ENCODE results near the gene DCC.

DNA sequence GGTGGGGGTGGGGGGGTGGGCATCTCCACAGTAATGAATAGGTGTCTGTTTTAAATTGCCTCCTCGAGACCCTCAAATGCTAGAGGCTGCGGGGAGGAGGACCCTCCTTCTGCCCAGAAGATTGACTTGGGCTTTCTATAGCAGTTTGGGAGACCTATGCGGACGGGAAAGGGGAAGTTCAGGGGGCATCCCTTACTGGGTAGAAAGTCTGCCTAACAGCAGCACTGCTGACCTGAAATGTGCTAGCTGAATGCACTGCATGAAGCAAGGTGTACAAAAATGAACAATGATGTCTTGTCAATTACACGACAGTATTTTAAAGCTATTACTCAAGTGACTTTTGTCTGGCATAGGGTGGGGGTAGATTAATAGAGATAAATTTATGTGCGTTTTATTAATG lies 2.5 kb downstream of the DCC start:
- TF ChIP-seq POLR2A (IDR thresholded peaks at IDR 0.05) = no peak
- TF ChIP-seq, protein P1, sequence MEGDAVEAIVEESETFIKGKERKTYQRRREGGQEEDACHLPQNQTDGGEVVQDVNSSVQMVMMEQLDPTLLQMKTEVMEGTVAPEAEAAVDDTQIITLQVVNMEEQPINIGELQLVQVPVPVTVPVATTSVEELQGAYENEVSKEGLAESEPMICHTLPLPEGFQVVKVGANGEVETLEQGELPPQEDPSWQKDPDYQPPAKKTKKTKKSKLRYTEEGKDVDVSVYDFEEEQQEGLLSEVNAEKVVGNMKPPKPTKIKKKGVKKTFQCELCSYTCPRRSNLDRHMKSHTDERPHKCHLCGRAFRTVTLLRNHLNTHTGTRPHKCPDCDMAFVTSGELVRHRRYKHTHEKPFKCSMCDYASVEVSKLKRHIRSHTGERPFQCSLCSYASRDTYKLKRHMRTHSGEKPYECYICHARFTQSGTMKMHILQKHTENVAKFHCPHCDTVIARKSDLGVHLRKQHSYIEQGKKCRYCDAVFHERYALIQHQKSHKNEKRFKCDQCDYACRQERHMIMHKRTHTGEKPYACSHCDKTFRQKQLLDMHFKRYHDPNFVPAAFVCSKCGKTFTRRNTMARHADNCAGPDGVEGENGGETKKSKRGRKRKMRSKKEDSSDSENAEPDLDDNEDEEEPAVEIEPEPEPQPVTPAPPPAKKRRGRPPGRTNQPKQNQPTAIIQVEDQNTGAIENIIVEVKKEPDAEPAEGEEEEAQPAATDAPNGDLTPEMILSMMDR (IDR thresholded peaks at IDR 0.05) = no peak

Data from thyroid gland (tissue), 4 donors.